GM12878 (cell line): ENCODE results near the gene TFDP1. TPM values are rescaled to one million over a fixed set of nuclear protein-coding genes. Genes with fewer than 3 reads are reported as not detected.

Source experiments
- ATAC-seq: fragments of 200-7000 bp; cut with Tn5 transposase; 3 replicates; pipeline ENCODE4 v1.9.1; 2020; ENCODE audit warnings: mild to moderate bottlenecking, moderate library complexity
- BruUV-seq: library from RNA; stranded (reverse); fragments of 400-500 nt; replicated peaks from 2 replicates; lab custom pipeline; 2021; lab: Mats Ljungman, UMichigan
- CTCF ChIA-PET: fragments of 300-600 bp; sonication (Branson Sonifier 250); formaldehyde crosslinking; extraction: SDS; loops from one replicate; lab custom pipeline; 2021; ENCODE audit warnings: inconsistent platforms; lab: Yijun Ruan, JAX
- POLR2A ChIA-PET: fragments of 350-600 bp; formaldehyde crosslinking; extraction: SDS; loops from one replicate; lab custom pipeline; 2021; ENCODE audit warnings: inconsistent platforms; lab: Charles Lee
- RAD21 ChIA-PET: fragments of 300-600 bp; sonication (Branson Sonifier 250); formaldehyde crosslinking; loops from one replicate; lab custom pipeline; 2023; ENCODE audit warnings: antibody characterized with exemption; ENCODE audit not compliant: unreplicated experiment; lab: Charles Lee
- SMC1A ChIA-PET: fragments of 300-600 bp; sonication (Branson Sonifier 250); formaldehyde crosslinking; loops from one replicate; lab custom pipeline; 2023; ENCODE audit not compliant: unreplicated experiment, uncharacterized antibody; lab: Charles Lee
- DNase-seq: peaks from one replicate; pipeline ENCODE4 v3.0.0-alpha.2; 2011; ENCODE audit warnings: low read depth, low spot score
- FAIRE-seq: peaks from 3 replicates; lab custom pipeline; 2011; peaks lifted over from hg19 to GRCh38; lab: Jason Lieb, UNC
- H2AFZ ChIP-seq: 2 replicates; pipeline ENCODE4 v1.6.0; 2011; ENCODE audit warnings: low read depth, low read length, control low read depth; ENCODE audit not compliant: control insufficient read depth
- H3K27ac ChIP-seq: 2 replicates; pipeline ENCODE4 v1.5.1; 2011; ENCODE audit warnings: control low read depth; ENCODE audit not compliant: control insufficient read depth, insufficient read depth
- H3K27me3 ChIP-seq, 2 experiments: replicated peaks in 1 of 2; 2 replicates each; pipeline versions ENCODE4 v1.6.0 to v1.6.1; 2011; ENCODE audit warnings: low read length in 1 of 2; ENCODE audit not compliant: control insufficient read depth in 2 of 2, insufficient read depth in 2 of 2
- H3K36me3 ChIP-seq, 2 experiments: 2 replicates each; pipeline ENCODE4 v1.5.1; 2011; ENCODE audit warnings: low read length in 1 of 2; ENCODE audit not compliant: control insufficient read depth in 2 of 2, insufficient read depth in 2 of 2
- H3K4me1 ChIP-seq: 2 replicates; pipeline ENCODE4 v1.6.1; 2011; ENCODE audit warnings: mild to moderate bottlenecking, low read length, moderate library complexity, mixed read lengths; ENCODE audit not compliant: control insufficient read depth, insufficient read depth
- H3K4me2 ChIP-seq: 2 replicates; pipeline ENCODE4 v1.6.0; 2011; ENCODE audit warnings: control low read depth; ENCODE audit not compliant: control insufficient read depth, insufficient read depth
- H3K4me3 ChIP-seq: fragments of 200-600 bp; sonication (generic); 2 replicates; pipeline ENCODE4 v1.5.1; 2016
- H3K79me2 ChIP-seq: 2 replicates; pipeline ENCODE4 v1.6.0; 2011; ENCODE audit warnings: low read length; ENCODE audit not compliant: control insufficient read depth, insufficient read depth
- H3K9ac ChIP-seq: 2 replicates; pipeline ENCODE4 v1.8.0; 2011; ENCODE audit warnings: low read length, control low read depth, mixed read lengths; ENCODE audit not compliant: control insufficient read depth, insufficient read depth
- H3K9me3 ChIP-seq: replicated peaks from 3 replicates; pipeline ENCODE4 v1.5.1; 2011; ENCODE audit warnings: mild to moderate bottlenecking, low read length; ENCODE audit not compliant: control insufficient read depth, insufficient read depth
- H4K20me1 ChIP-seq: 2 replicates; pipeline ENCODE4 v1.6.0; 2011; ENCODE audit not compliant: control insufficient read depth, insufficient read depth
- CREB1 ChIP-seq: IDR thresholded peaks from 2 replicates; pipeline ENCODE4 v1.6.1; 2012; ENCODE audit warnings: low read depth, mild to moderate bottlenecking, inconsistent platforms
- ESRRA ChIP-seq: IDR thresholded peaks from 2 replicates; pipeline ENCODE4 v1.6.1; 2012; ENCODE audit warnings: mild to moderate bottlenecking, low read length, improper control_type of control experiment
- JUNB ChIP-seq: IDR thresholded peaks from 2 replicates; pipeline ENCODE4 v1.6.1; 2016; ENCODE audit warnings: antibody characterized with exemption, mild to moderate bottlenecking
- POLR2A ChIP-seq: IDR thresholded peaks from 2 replicates; pipeline ENCODE4 v1.6.1; 2011; ENCODE audit warnings: low read depth, mild to moderate bottlenecking, low read length
- POLR2AphosphoS5 ChIP-seq: IDR thresholded peaks from 2 replicates; pipeline ENCODE4 v1.6.1; 2011; ENCODE audit warnings: mild to moderate bottlenecking, low read length, inconsistent platforms
- SREBF1 ChIP-seq: IDR thresholded peaks from 2 replicates; pipeline ENCODE4 v1.6.1; 2012; ENCODE audit warnings: mild to moderate bottlenecking, low read length
- SREBF2 ChIP-seq: IDR thresholded peaks from 2 replicates; pipeline ENCODE4 v1.6.1; 2012; ENCODE audit warnings: mild to moderate bottlenecking, low read length
- TCF3 ChIP-seq: IDR thresholded peaks from 2 replicates; pipeline ENCODE4 v1.6.1; 2012; ENCODE audit warnings: low read depth, mild to moderate bottlenecking, low read length, borderline replicate concordance; ENCODE audit not compliant: insufficient read depth
- ZZZ3 ChIP-seq: IDR thresholded peaks from 2 replicates; pipeline ENCODE4 v1.6.1; 2011; ENCODE audit warnings: low read depth; ENCODE audit not compliant: control insufficient read depth, insufficient read length
- WGBS: methylation state at CpG from one replicate; pipeline ENCODE4 v1.1.6; 2016; ENCODE audit warnings: low lambda C conversion rate; ENCODE audit not compliant: insufficient replicate concordance, insufficient coverage; ENCODE audit errors: missing lambda C conversion rate; 5-methylcytosine and 5-hydroxymethylcytosine counted together
- in situ Hi-C: fragments of 300-500 bp; cut with MboI; formaldehyde crosslinking; loops from 9 replicates; pipeline ENCODE4 v1.14.3; 2018; ENCODE audit warnings: mixed read lengths
- intact Hi-C: fragments of 100-400 bp; cut with micrococcal nuclease; formaldehyde crosslinking; loops from one replicate; pipeline ENCODE4 v1.14.2; 2022; ENCODE audit not compliant: unreplicated experiment
- polyA plus RNA-seq, 11 experiments: library from polyadenylated mRNA; depleted of rRNA in 4 of 11; unstranded in 6 of 11; stranded (reverse) in 5 of 11; fragments of >200 nt; fragmentation: Nextera tagmentation in 4 of 11; fragmentation: Illumina TruSeq in 1 of 11; extraction: Ambion mirVana in 4 of 11; extraction: Trizol in 1 of 11; gene quantifications; 1 replicate in 1 of 11; 2 replicates in 10 of 11; pipeline versions ENCODE4 v1.2.1 to v1.2.3, GENCODE V29; 2011 to 2016; ENCODE audit warnings: inconsistent platforms in 2 of 11, missing spikeins in 2 of 11, low read depth in 1 of 11
- total RNA-seq, 4 experiments: library from RNA; depleted of rRNA in 3 of 4; stranded (reverse); fragments of >200 nt in 3 of 4; fragmentation: Illumina TruSeq in 1 of 4; extraction: Trizol in 1 of 4; gene quantifications; 2 replicates each; pipeline versions ENCODE4 v1.2.1 to v1.2.3, GENCODE V29; 2013 to 2021
- TF ChIP-seq, protein P1 (sequence below): fragments of 450-650 bp; IDR thresholded peaks from 2 replicates; pipeline ENCODE4 v1.6.1; 2014; ENCODE audit warnings: mild to moderate bottlenecking
- TF ChIP-seq, protein P2 (sequence below): IDR thresholded peaks from 2 replicates; pipeline ENCODE4 v1.6.1; 2012; ENCODE audit warnings: improper control_type of control experiment, low read depth, low read length; ENCODE audit not compliant: insufficient replicate concordance

Gene TFDP1
- total and polyA plus RNA-seq, 10 of the 15 experiments (the other 5 are each of a cell fraction or from before 2014, with no cell fraction given): 37.7 to 254 (median 119) TPM

DNA sequence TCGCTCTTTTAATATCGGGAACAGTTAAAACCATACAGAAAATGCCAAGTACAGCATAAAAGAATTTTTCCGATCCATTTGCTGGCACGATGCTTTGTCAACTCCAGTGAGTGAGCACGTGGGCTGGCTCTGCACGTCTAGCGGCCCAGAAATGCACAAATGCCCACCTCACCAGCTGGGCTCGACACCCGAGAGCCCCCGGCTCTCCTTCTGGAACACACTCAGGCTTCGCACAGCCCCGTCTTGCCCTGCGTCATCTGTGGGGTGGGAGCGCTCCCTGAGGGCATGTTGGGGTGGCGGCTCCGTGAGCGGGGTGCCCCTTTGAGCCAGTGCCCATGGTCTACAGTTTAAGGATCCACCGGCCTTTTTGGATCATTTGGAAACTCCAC lies 48.9 kb downstream of the TFDP1 start:
- intact Hi-C loops (no loop called here), in situ Hi-C loops (no loop called here)
- Histone ChIP-seq H4K20me1 (no peaks in the 10 kb centered on the region), H3K4me1 (no peaks in the 10 kb centered on the region), H3K4me2 (no peak overlapping the region), H3K9me3 (no peaks in the 10 kb centered on the region), H3K4me3 (no peak overlapping the region), H3K27ac (no peak overlapping the region), H3K9ac (no peak overlapping the region), H3K36me3 (peaks cover 35 to 49% of the 10 kb centered on the region in 2 experiments), H3K27me3 (no peaks in the 10 kb centered on the region), H2AFZ (no peak overlapping the region), H3K79me2 (no peaks in the 10 kb centered on the region; the same call in 1 of the 2 replicates)
- 94% methylated on average over 18 of the region's 18 CpGs for WGBS
- ATAC-seq (no peak), DNase-seq (no peak), FAIRE-seq (no peak)
- no TSS peak for BruUV-seq
- TF ChIP-seq CREB1 (no peak), SREBF2 (no peak), SREBF1 (no peak), ZZZ3 (no peak), ESRRA (no peak), POLR2A (no peak), TCF3 (no peak), JUNB (no peak), POLR2AphosphoS5 (no peak)
- TF ChIP-seq, protein P1, sequence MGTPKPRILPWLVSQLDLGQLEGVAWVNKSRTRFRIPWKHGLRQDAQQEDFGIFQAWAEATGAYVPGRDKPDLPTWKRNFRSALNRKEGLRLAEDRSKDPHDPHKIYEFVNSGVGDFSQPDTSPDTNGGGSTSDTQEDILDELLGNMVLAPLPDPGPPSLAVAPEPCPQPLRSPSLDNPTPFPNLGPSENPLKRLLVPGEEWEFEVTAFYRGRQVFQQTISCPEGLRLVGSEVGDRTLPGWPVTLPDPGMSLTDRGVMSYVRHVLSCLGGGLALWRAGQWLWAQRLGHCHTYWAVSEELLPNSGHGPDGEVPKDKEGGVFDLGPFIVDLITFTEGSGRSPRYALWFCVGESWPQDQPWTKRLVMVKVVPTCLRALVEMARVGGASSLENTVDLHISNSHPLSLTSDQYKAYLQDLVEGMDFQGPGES: no peak
- TF ChIP-seq, protein P2, sequence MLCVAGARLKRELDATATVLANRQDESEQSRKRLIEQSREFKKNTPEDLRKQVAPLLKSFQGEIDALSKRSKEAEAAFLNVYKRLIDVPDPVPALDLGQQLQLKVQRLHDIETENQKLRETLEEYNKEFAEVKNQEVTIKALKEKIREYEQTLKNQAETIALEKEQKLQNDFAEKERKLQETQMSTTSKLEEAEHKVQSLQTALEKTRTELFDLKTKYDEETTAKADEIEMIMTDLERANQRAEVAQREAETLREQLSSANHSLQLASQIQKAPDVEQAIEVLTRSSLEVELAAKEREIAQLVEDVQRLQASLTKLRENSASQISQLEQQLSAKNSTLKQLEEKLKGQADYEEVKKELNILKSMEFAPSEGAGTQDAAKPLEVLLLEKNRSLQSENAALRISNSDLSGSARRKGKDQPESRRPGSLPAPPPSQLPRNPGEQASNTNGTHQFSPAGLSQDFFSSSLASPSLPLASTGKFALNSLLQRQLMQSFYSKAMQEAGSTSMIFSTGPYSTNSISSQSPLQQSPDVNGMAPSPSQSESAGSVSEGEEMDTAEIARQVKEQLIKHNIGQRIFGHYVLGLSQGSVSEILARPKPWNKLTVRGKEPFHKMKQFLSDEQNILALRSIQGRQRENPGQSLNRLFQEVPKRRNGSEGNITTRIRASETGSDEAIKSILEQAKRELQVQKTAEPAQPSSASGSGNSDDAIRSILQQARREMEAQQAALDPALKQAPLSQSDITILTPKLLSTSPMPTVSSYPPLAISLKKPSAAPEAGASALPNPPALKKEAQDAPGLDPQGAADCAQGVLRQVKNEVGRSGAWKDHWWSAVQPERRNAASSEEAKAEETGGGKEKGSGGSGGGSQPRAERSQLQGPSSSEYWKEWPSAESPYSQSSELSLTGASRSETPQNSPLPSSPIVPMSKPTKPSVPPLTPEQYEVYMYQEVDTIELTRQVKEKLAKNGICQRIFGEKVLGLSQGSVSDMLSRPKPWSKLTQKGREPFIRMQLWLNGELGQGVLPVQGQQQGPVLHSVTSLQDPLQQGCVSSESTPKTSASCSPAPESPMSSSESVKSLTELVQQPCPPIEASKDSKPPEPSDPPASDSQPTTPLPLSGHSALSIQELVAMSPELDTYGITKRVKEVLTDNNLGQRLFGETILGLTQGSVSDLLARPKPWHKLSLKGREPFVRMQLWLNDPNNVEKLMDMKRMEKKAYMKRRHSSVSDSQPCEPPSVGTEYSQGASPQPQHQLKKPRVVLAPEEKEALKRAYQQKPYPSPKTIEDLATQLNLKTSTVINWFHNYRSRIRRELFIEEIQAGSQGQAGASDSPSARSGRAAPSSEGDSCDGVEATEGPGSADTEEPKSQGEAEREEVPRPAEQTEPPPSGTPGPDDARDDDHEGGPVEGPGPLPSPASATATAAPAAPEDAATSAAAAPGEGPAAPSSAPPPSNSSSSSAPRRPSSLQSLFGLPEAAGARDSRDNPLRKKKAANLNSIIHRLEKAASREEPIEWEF: no peak
- ChIA-PET RAD21 (no interaction called here), CTCF (no interaction called here), POLR2A (no interaction called here), SMC1A (no interaction called here)
